Astrocyte (in vitro differentiated cells and primary cell): Measurements from ENCODE around the gene C12orf57.

ENCODE experiments used
- EZH2 ChIP-seq: IDR thresholded peaks from 2 replicates; pipeline ENCODE4 v1.6.1; 2012; ENCODE audit warnings: mild to moderate bottlenecking, low read length, inconsistent platforms; ENCODE audit not compliant: insufficient read depth
- TF ChIP-seq, protein P1 (sequence below): IDR thresholded peaks from 2 replicates; pipeline ENCODE4 v1.5.1; 2011; ENCODE audit warnings: low read depth, mild to moderate bottlenecking, inconsistent platforms, low read length, moderate library complexity; ENCODE audit not compliant: insufficient read depth

- TF ChIP-seq, protein P1, sequence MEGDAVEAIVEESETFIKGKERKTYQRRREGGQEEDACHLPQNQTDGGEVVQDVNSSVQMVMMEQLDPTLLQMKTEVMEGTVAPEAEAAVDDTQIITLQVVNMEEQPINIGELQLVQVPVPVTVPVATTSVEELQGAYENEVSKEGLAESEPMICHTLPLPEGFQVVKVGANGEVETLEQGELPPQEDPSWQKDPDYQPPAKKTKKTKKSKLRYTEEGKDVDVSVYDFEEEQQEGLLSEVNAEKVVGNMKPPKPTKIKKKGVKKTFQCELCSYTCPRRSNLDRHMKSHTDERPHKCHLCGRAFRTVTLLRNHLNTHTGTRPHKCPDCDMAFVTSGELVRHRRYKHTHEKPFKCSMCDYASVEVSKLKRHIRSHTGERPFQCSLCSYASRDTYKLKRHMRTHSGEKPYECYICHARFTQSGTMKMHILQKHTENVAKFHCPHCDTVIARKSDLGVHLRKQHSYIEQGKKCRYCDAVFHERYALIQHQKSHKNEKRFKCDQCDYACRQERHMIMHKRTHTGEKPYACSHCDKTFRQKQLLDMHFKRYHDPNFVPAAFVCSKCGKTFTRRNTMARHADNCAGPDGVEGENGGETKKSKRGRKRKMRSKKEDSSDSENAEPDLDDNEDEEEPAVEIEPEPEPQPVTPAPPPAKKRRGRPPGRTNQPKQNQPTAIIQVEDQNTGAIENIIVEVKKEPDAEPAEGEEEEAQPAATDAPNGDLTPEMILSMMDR = no peak
- no peak for TF ChIP-seq EZH2
Measured at GRCh38 chr12:6967651-6968100, 23.9 kb downstream of the C12orf57 start.
